Measurements from ENCODE around the gene TMEM92. TPM values are rescaled to one million over a fixed set of nuclear protein-coding genes. Genes with fewer than 3 reads are reported as not detected.
"Not testable (repeated sequence)": the region's sequence is repeated elsewhere in the genome, so short reads cannot be mapped to it uniquely, and the experiment has no call there.

The TMEM92 gene
- total RNA-seq, 4 donors from 2014 or later = 1.3 TPM; not detected in 3

GRCh38 chr17:50297407-50297865, 23.2 kb downstream of the TMEM92 start:
- Histone ChIP-seq H3K4me1 (peaks cover 2% of the 10 kb centered on the region), H3K4me3 (no peak overlapping the region), H3K27me3 (no peaks in the 10 kb centered on the region), H3K36me3 (no peaks in the 10 kb centered on the region), H3K9me3 (no peaks in the 10 kb centered on the region), H3K27ac (no peak overlapping the region)
- WGBS = 16% methylated on average over 6 of the region's 7 CpGs
- TF ChIP-seq POLR2A (IDR thresholded peaks at IDR 0.05) = no peak
- peak; percentile 89 to 95 for TF ChIP-seq CTCF (IDR thresholded peaks at IDR 0.05)
- peak; percentile 86 to 92 for DNase-seq (ENCODE audit: low spot score in 2 of 2)

GRCh38 chr17:50298018-50298417, 23.8 kb downstream of the TMEM92 start:
- Histone ChIP-seq H3K27ac (no peak overlapping the region), H3K9me3 (no peaks in the 10 kb centered on the region), H3K27me3 (no peaks in the 10 kb centered on the region), H3K4me1 (peaks cover 2% of the 10 kb centered on the region), H3K4me3 (no peak overlapping the region), H3K36me3 (no peaks in the 10 kb centered on the region)
- TF ChIP-seq POLR2A (IDR thresholded peaks at IDR 0.05) = no peak
- no peak for TF ChIP-seq EP300 (IDR thresholded peaks at IDR 0.05)
- TF ChIP-seq CTCF (IDR thresholded peaks at IDR 0.05) = no peak
- no peak for DNase-seq (ENCODE audit: low spot score in 2 of 2)
- 75% methylated on average over 11 of the region's 11 CpGs for WGBS

GRCh38 chr17:50299776-50300175, 25.5 kb downstream of the TMEM92 start:
- DNase-seq (ENCODE audit: low spot score in 2 of 2) = no peak
- Histone ChIP-seq H3K9me3 (no peaks in the 10 kb centered on the region), H3K27me3 (no peaks in the 10 kb centered on the region), H3K4me3 (no peak overlapping the region), H3K36me3 (no peaks in the 10 kb centered on the region), H3K4me1 (peaks cover 2% of the 10 kb centered on the region), H3K27ac (no peak overlapping the region)
- 77% methylated on average over 3 of the region's 3 CpGs for WGBS
- TF ChIP-seq POLR2A (IDR thresholded peaks at IDR 0.05) (no peak), POLR2AphosphoS5 (IDR thresholded peaks at IDR 0.05) (no peak), EP300 (IDR thresholded peaks at IDR 0.05) (no peak), CTCF (IDR thresholded peaks at IDR 0.05) (no peak)

GRCh38 chr17:50300824-50301223, 26.6 kb downstream of the TMEM92 start:
- H3K4me3 ChIP-seq; H3K9me3 ChIP-seq; H3K27ac ChIP-seq; H3K4me1 ChIP-seq; H3K36me3 ChIP-seq; H3K27me3 ChIP-seq; DNase-seq (ENCODE audit: low spot score in 2 of 2): not testable (repeated sequence)
- WGBS = 31% methylated on average over 1 of the region's 1 CpG

- DNase-seq (ENCODE audit: low spot score in 2 of 2) = no peak
- no peak for TF ChIP-seq POLR2AphosphoS5 (IDR thresholded peaks at IDR 0.05)
- TF ChIP-seq POLR2A (IDR thresholded peaks at IDR 0.05) = no peak
These were observed 27.8 kb downstream of the TMEM92 start for GRCh38 chr17:50301891-50302584.

GRCh38 chr17:50303051-50303450, 28.8 kb downstream of the TMEM92 start:
- Histone ChIP-seq H3K27ac (no peak overlapping the region), H3K4me1 (peaks cover 2% of the 10 kb centered on the region), H3K9me3 (no peaks in the 10 kb centered on the region), H3K36me3 (no peaks in the 10 kb centered on the region), H3K4me3 (no peak overlapping the region), H3K27me3 (no peaks in the 10 kb centered on the region)
- WGBS = 90% methylated on average over 9 of the region's 11 CpGs
- no peak for TF ChIP-seq POLR2A (IDR thresholded peaks at IDR 0.05)
- no peak for TF ChIP-seq EP300 (IDR thresholded peaks at IDR 0.05)
- no peak for TF ChIP-seq CTCF (IDR thresholded peaks at IDR 0.05)
- TF ChIP-seq POLR2AphosphoS5 (IDR thresholded peaks at IDR 0.05) = no peak
- no peak for DNase-seq (ENCODE audit: low spot score in 2 of 2)

More at GRCh38 chr17:50301891-50302584, 27.8 kb downstream of the TMEM92 start:
- 79% methylated on average over 9 of the region's 9 CpGs for WGBS
- Histone ChIP-seq H3K9me3 (no peaks in the 10 kb centered on the region), H3K36me3 (no peaks in the 10 kb centered on the region), H3K27me3 (no peaks in the 10 kb centered on the region), H3K4me1 (peaks cover 4% of the 10 kb centered on the region), H3K4me3 (no peak overlapping the region), H3K27ac (no peak overlapping the region)
